WTC11 (cell line): ENCODE results near the gene VASH1. TPM values are rescaled to one million over a fixed set of nuclear protein-coding genes. Genes with fewer than 3 reads are reported as not detected.
A peak's percentile ranks its signal among the peaks of the same experiment; 100 is the strongest.

Experiments
- ATAC-seq: fragments of 200-7000 bp; cut with Tn5 transposase; 2 replicates; pipeline ENCODE4 v1.10.0; 2021; ENCODE audit warnings: mild to moderate bottlenecking, moderate library complexity
- CTCF ChIA-PET: fragments of 300-600 bp; sonication (Branson Sonifier 250); formaldehyde crosslinking; loops from one replicate; lab custom pipeline; 2021; ENCODE audit warnings: antibody characterized with exemption; lab: Charles Lee
- POLR2A ChIA-PET: fragments of 350-600 bp; sonication (Branson Sonifier 250); formaldehyde crosslinking; loops from one replicate; lab custom pipeline; 2021; ENCODE audit warnings: antibody characterized with exemption; lab: Charles Lee
- DNase-seq: peaks from one replicate; pipeline ENCODE4 v3.0.0; 2021; ENCODE audit warnings: low spot score
- H3K27ac Mint-ChIP-seq: 2 replicates; pipeline ENCODE4 v1.8.0; 2021; ENCODE audit warnings: mixed read lengths
- H3K27me3 Mint-ChIP-seq: 2 replicates; pipeline ENCODE4 v1.8.0; 2021; ENCODE audit warnings: low read depth, mild to moderate bottlenecking, moderate library complexity, mixed read lengths
- H3K36me3 Mint-ChIP-seq: 2 replicates; pipeline ENCODE4 v1.8.0; 2021; ENCODE audit warnings: mixed read lengths
- H3K4me1 Mint-ChIP-seq: 2 replicates; pipeline ENCODE4 v1.8.0; 2022; ENCODE audit warnings: mixed read lengths
- H3K4me3 Mint-ChIP-seq: 2 replicates; pipeline ENCODE4 v1.8.0; 2021; ENCODE audit warnings: mild to moderate bottlenecking, moderate library complexity, mixed read lengths
- H3K9me3 Mint-ChIP-seq: 2 replicates; pipeline ENCODE4 v1.8.0; 2021; ENCODE audit warnings: mixed read lengths
- CBFB ChIP-seq: sonication (generic); formaldehyde crosslinking; IDR thresholded peaks from 2 replicates; pipeline ENCODE4 v1.8.1; 2022; ENCODE audit warnings: mild to moderate bottlenecking, low read depth, missing genetic modification reagents
- GTF2I ChIP-seq: fragments of 250-450 bp; sonication (Bioruptor Pico); conservative IDR thresholded peaks from 2 replicates; pipeline ENCODE4 v1.4.0; 2021; ENCODE audit warnings: mild to moderate bottlenecking
- NFE2L1 ChIP-seq: sonication (generic); formaldehyde crosslinking; IDR thresholded peaks from 2 replicates; pipeline ENCODE4 v1.8.1; 2023; ENCODE audit warnings: missing genetic modification reagents
- OVOL2 ChIP-seq: fragments of 250-450 bp; sonication (Bioruptor Pico); IDR thresholded peaks from 2 replicates; pipeline ENCODE4 v1.9.0; 2021; ENCODE audit warnings: mild to moderate bottlenecking, borderline replicate concordance
- RORB ChIP-seq: fragments of 250-450 bp; sonication (Bioruptor Pico); IDR thresholded peaks from 2 replicates; pipeline ENCODE4 v1.9.0; 2021; ENCODE audit warnings: mild to moderate bottlenecking
- SMAD3 ChIP-seq: sonication (generic); formaldehyde crosslinking; IDR thresholded peaks from 2 replicates; pipeline ENCODE4 v1.8.0; 2022; ENCODE audit warnings: missing genetic modification reagents, mild to moderate bottlenecking, borderline replicate concordance
- ZBTB21 ChIP-seq: sonication (generic); formaldehyde crosslinking; IDR thresholded peaks from 2 replicates; pipeline ENCODE4 v1.8.1; 2023; ENCODE audit warnings: mild to moderate bottlenecking, missing genetic modification reagents, borderline replicate concordance
- ZNF317 ChIP-seq: sonication (generic); formaldehyde crosslinking; IDR thresholded peaks from 2 replicates; pipeline ENCODE4 v1.8.1; 2023; ENCODE audit warnings: low read depth, mild to moderate bottlenecking, moderate library complexity, missing genetic modification reagents, borderline replicate concordance
- total RNA-seq: library from RNA; stranded (reverse); gene quantifications from 3 replicates; pipeline ENCODE4 v1.2.3, GENCODE V29; 2021
- TF ChIP-seq, protein P1 (sequence below): sonication (generic); formaldehyde crosslinking; IDR thresholded peaks from 2 replicates; pipeline ENCODE4 v1.8.0; 2023; ENCODE audit warnings: missing genetic modification reagents
- TF ChIP-seq, protein P2 (sequence below): sonication (generic); formaldehyde crosslinking; IDR thresholded peaks from 2 replicates; pipeline ENCODE4 v1.8.1; 2022; ENCODE audit warnings: low read depth, mild to moderate bottlenecking, moderate library complexity, missing genetic modification reagents, borderline replicate concordance
- TF ChIP-seq, protein P3 (sequence below): sonication (generic); formaldehyde crosslinking; IDR thresholded peaks from 2 replicates; pipeline ENCODE4 v1.8.1; 2023; ENCODE audit warnings: mild to moderate bottlenecking, missing genetic modification reagents
- TF ChIP-seq, protein P4 (sequence below): fragments of 250-450 bp; sonication (Bioruptor Pico); IDR thresholded peaks from 2 replicates; pipeline ENCODE4 v1.8.0; 2021; ENCODE audit warnings: mild to moderate bottlenecking
- TF ChIP-seq, protein P5 (sequence below): sonication (generic); formaldehyde crosslinking; IDR thresholded peaks from 2 replicates; pipeline ENCODE4 v1.8.1; 2023; ENCODE audit warnings: mild to moderate bottlenecking, missing genetic modification reagents, moderate library complexity
- TF ChIP-seq, protein P6 (sequence below): sonication (generic); formaldehyde crosslinking; IDR thresholded peaks from 2 replicates; pipeline ENCODE4 v1.8.0; 2023; ENCODE audit warnings: missing genetic modification reagents, mild to moderate bottlenecking, borderline replicate concordance
- TF ChIP-seq, protein P7 (sequence below): fragments of 250-450 bp; sonication (Bioruptor Pico); IDR thresholded peaks from 2 replicates; pipeline ENCODE4 v1.9.0; 2021; ENCODE audit warnings: mild to moderate bottlenecking, borderline replicate concordance
- TF ChIP-seq, protein P8 (sequence below): sonication (generic); formaldehyde crosslinking; IDR thresholded peaks from 2 replicates; pipeline ENCODE4 v1.8.1; 2023; ENCODE audit warnings: mild to moderate bottlenecking, missing genetic modification reagents, moderate library complexity

Gene VASH1
- total RNA-seq, 1 experiment from 2014 or later: 7.2 TPM

DNA sequence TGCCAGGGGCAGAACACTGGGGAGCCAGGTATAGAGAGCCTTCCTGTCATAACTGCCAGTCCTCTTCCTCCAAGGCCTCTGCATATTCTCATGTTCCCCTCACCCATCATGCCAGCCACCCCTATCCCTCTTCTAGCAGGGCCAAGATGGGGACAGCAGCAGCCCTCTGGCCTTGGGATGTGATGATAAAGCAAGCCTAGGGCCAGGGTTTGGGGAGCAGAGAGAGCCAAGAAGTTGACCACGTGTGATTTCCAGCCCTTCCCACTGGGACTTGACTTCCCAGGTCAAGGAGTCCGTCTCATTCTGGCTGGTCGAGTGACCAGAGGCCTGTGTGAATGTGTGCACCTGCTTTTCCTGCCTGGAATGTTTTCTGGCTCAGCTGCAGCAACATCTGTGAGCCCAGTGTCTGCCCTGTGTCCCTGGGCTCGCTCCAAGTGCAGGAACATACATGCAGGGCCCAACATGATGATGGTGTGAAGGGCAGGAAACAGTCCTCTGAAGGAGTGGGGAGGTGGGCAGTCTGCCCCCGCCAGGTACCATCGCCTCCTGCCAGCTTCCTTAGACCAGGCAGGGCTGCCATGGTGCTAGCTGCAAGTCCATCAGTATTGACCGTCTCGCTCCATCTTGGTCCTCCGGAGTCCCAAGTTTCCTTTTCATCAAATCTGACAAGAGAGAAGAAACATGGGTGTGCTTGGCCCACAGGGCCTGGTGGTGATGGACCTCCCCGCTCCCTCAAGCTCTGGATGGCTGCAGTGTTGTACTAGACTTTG lies 21.0 kb downstream of the VASH1 start:
- ChIA-PET POLR2A (no interaction called here), CTCF (interaction anchor here (1.6 to 3.8 kb wide), 4 partner anchors 10 to 73 kb away, joined by 3 to 124 read pairs (median 29); no protein-coding TSS in a partner anchor)
- H3K27me3 Mint-ChIP-seq: peaks cover 2% of the 10 kb centered on the region; the same call in 1 of the 2 replicates
- H3K4me1 Mint-ChIP-seq: peaks cover 3% of the 10 kb centered on the region; the same call in 1 of the 2 replicates
- H3K36me3 Mint-ChIP-seq: peaks cover 14% of the 10 kb centered on the region
- H3K27ac Mint-ChIP-seq: no peak overlapping the region
- H3K9me3 Mint-ChIP-seq: no peaks in the 10 kb centered on the region
- TF ChIP-seq, protein P1, sequence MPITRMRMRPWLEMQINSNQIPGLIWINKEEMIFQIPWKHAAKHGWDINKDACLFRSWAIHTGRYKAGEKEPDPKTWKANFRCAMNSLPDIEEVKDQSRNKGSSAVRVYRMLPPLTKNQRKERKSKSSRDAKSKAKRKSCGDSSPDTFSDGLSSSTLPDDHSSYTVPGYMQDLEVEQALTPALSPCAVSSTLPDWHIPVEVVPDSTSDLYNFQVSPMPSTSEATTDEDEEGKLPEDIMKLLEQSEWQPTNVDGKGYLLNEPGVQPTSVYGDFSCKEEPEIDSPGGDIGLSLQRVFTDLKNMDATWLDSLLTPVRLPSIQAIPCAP (CRISPR knock-in tag): no peak
- TF ChIP-seq, protein P2, sequence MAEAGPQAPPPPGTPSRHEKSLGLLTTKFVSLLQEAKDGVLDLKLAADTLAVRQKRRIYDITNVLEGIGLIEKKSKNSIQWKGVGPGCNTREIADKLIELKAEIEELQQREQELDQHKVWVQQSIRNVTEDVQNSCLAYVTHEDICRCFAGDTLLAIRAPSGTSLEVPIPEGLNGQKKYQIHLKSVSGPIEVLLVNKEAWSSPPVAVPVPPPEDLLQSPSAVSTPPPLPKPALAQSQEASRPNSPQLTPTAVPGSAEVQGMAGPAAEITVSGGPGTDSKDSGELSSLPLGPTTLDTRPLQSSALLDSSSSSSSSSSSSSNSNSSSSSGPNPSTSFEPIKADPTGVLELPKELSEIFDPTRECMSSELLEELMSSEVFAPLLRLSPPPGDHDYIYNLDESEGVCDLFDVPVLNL: no peak
- TF ChIP-seq OVOL2 (CRISPR knock-in tag): no peak
- no peak for TF ChIP-seq GTF2I
- TF ChIP-seq ZBTB21 (CRISPR knock-in tag): no peak
- no peak for TF ChIP-seq CBFB
- TF ChIP-seq SMAD3 (CRISPR knock-in tag): no peak
- TF ChIP-seq RORB: no peak
- TF ChIP-seq ZNF317: no peak
- no peak for TF ChIP-seq NFE2L1 (CRISPR knock-in tag)
- H3K4me3 Mint-ChIP-seq: no peak overlapping the region
- ATAC-seq (no peak), DNase-seq (no peak)

DNA sequence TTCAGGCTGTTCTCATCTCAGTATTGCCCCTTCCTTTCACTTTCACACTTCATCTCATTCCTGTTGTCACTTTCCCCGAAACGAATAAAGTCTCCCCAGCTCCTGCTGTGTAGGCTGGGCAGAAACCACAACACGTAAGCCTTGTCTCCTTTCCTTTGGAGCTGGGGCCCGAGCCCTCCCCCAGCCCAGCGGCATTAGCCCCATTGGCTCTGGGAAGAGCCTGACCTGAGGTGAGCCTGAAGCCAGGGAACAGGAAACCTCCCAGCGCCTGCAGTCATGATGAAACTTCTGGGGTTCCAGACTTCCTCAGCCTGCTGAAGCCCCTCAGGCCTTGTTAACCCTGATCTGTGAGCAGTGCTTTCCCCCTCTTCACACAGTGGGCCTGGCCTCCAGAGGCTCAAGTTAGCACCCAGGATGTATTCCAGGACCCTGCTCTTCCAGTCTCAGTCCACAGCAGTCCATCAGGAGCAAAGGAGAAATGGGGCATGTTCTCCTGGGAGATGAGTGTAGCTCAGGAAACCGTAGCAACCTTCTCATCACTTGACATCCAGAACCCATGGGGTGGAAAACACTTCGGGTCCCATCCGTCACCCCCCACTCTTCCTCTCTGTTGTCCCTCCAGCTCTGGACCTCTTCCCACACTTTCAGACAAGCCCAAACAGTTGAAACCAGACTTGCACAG lies 21.8 kb downstream of the VASH1 start:
- ATAC-seq: 0 out of 2 replicates have a peak, but pooled peaks have one; percentile 6
- no peak for DNase-seq
- H3K27me3 Mint-ChIP-seq: peaks cover 2% of the 10 kb centered on the region; the same call in 1 of the 2 replicates
- peaks cover 19% of the 10 kb centered on the region for H3K36me3 Mint-ChIP-seq
- no peaks in the 10 kb centered on the region for H3K9me3 Mint-ChIP-seq
- H3K4me3 Mint-ChIP-seq: no peak overlapping the region
- POLR2A ChIA-PET: no interaction called here
- CTCF ChIA-PET: interaction anchor here (3.7 to 3.8 kb wide), 2 partner anchors 11 to 73 kb away, joined by 46 to 124 read pairs; no protein-coding TSS in a partner anchor
- H3K4me1 Mint-ChIP-seq: peaks cover 3% of the 10 kb centered on the region; the same call in 1 of the 2 replicates
- peak overlapping the region; percentile 43 for H3K27ac Mint-ChIP-seq
- TF ChIP-seq, protein P3, sequence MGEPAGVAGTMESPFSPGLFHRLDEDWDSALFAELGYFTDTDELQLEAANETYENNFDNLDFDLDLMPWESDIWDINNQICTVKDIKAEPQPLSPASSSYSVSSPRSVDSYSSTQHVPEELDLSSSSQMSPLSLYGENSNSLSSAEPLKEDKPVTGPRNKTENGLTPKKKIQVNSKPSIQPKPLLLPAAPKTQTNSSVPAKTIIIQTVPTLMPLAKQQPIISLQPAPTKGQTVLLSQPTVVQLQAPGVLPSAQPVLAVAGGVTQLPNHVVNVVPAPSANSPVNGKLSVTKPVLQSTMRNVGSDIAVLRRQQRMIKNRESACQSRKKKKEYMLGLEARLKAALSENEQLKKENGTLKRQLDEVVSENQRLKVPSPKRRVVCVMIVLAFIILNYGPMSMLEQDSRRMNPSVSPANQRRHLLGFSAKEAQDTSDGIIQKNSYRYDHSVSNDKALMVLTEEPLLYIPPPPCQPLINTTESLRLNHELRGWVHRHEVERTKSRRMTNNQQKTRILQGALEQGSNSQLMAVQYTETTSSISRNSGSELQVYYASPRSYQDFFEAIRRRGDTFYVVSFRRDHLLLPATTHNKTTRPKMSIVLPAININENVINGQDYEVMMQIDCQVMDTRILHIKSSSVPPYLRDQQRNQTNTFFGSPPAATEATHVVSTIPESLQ: no peak
- TF ChIP-seq, protein P4, sequence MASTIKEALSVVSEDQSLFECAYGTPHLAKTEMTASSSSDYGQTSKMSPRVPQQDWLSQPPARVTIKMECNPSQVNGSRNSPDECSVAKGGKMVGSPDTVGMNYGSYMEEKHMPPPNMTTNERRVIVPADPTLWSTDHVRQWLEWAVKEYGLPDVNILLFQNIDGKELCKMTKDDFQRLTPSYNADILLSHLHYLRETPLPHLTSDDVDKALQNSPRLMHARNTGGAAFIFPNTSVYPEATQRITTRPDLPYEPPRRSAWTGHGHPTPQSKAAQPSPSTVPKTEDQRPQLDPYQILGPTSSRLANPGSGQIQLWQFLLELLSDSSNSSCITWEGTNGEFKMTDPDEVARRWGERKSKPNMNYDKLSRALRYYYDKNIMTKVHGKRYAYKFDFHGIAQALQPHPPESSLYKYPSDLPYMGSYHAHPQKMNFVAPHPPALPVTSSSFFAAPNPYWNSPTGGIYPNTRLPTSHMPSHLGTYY (CRISPR knock-in tag): no peak
- TF ChIP-seq, protein P5, sequence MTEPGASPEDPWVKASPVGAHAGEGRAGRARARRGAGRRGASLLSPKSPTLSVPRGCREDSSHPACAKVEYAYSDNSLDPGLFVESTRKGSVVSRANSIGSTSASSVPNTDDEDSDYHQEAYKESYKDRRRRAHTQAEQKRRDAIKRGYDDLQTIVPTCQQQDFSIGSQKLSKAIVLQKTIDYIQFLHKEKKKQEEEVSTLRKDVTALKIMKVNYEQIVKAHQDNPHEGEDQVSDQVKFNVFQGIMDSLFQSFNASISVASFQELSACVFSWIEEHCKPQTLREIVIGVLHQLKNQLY (CRISPR knock-in tag): no peak
- TF ChIP-seq, protein P6, sequence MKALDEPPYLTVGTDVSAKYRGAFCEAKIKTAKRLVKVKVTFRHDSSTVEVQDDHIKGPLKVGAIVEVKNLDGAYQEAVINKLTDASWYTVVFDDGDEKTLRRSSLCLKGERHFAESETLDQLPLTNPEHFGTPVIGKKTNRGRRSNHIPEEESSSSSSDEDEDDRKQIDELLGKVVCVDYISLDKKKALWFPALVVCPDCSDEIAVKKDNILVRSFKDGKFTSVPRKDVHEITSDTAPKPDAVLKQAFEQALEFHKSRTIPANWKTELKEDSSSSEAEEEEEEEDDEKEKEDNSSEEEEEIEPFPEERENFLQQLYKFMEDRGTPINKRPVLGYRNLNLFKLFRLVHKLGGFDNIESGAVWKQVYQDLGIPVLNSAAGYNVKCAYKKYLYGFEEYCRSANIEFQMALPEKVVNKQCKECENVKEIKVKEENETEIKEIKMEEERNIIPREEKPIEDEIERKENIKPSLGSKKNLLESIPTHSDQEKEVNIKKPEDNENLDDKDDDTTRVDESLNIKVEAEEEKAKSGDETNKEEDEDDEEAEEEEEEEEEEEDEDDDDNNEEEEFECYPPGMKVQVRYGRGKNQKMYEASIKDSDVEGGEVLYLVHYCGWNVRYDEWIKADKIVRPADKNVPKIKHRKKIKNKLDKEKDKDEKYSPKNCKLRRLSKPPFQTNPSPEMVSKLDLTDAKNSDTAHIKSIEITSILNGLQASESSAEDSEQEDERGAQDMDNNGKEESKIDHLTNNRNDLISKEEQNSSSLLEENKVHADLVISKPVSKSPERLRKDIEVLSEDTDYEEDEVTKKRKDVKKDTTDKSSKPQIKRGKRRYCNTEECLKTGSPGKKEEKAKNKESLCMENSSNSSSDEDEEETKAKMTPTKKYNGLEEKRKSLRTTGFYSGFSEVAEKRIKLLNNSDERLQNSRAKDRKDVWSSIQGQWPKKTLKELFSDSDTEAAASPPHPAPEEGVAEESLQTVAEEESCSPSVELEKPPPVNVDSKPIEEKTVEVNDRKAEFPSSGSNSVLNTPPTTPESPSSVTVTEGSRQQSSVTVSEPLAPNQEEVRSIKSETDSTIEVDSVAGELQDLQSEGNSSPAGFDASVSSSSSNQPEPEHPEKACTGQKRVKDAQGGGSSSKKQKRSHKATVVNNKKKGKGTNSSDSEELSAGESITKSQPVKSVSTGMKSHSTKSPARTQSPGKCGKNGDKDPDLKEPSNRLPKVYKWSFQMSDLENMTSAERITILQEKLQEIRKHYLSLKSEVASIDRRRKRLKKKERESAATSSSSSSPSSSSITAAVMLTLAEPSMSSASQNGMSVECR (CRISPR knock-in tag): no peak
- TF ChIP-seq, protein P7, sequence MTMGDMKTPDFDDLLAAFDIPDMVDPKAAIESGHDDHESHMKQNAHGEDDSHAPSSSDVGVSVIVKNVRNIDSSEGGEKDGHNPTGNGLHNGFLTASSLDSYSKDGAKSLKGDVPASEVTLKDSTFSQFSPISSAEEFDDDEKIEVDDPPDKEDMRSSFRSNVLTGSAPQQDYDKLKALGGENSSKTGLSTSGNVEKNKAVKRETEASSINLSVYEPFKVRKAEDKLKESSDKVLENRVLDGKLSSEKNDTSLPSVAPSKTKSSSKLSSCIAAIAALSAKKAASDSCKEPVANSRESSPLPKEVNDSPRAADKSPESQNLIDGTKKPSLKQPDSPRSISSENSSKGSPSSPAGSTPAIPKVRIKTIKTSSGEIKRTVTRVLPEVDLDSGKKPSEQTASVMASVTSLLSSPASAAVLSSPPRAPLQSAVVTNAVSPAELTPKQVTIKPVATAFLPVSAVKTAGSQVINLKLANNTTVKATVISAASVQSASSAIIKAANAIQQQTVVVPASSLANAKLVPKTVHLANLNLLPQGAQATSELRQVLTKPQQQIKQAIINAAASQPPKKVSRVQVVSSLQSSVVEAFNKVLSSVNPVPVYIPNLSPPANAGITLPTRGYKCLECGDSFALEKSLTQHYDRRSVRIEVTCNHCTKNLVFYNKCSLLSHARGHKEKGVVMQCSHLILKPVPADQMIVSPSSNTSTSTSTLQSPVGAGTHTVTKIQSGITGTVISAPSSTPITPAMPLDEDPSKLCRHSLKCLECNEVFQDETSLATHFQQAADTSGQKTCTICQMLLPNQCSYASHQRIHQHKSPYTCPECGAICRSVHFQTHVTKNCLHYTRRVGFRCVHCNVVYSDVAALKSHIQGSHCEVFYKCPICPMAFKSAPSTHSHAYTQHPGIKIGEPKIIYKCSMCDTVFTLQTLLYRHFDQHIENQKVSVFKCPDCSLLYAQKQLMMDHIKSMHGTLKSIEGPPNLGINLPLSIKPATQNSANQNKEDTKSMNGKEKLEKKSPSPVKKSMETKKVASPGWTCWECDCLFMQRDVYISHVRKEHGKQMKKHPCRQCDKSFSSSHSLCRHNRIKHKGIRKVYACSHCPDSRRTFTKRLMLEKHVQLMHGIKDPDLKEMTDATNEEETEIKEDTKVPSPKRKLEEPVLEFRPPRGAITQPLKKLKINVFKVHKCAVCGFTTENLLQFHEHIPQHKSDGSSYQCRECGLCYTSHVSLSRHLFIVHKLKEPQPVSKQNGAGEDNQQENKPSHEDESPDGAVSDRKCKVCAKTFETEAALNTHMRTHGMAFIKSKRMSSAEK (CRISPR knock-in tag): no peak
- TF ChIP-seq, protein P8, sequence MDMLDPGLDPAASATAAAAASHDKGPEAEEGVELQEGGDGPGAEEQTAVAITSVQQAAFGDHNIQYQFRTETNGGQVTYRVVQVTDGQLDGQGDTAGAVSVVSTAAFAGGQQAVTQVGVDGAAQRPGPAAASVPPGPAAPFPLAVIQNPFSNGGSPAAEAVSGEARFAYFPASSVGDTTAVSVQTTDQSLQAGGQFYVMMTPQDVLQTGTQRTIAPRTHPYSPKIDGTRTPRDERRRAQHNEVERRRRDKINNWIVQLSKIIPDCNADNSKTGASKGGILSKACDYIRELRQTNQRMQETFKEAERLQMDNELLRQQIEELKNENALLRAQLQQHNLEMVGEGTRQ (CRISPR knock-in tag): no peak
- no peak for TF ChIP-seq ZBTB21 (CRISPR knock-in tag)
